HCT116 (cell line): Measurements from ENCODE around the gene CA14. TPM values are rescaled to one million over a fixed set of nuclear protein-coding genes. Genes with fewer than 3 reads are reported as not detected.

ENCODE experiments used
- ATAC-seq: fragments of 200-7000 bp; cut with Tn5 transposase; 2 replicates; pipeline ENCODE4 v1.9.1; 2020; ENCODE audit warnings: mild to moderate bottlenecking, moderate library complexity
- BruUV-seq: library from RNA; stranded (reverse); fragments of 400-500 nt; replicated peaks from 2 replicates; lab custom pipeline; 2021; lab: Mats Ljungman, UMichigan
- CTCF ChIA-PET: fragments of 300-600 bp; sonication (Branson Sonifier 250); formaldehyde crosslinking; loops from one replicate; lab custom pipeline; 2021; ENCODE audit warnings: antibody characterized with exemption; lab: Charles Lee
- POLR2A ChIA-PET: fragments of 300-600, 350-600 bp; sonication (Branson Sonifier 250); formaldehyde crosslinking; loops from one replicate; lab custom pipeline; 2021; ENCODE audit warnings: antibody characterized with exemption; lab: Charles Lee
- RAD21 ChIA-PET, 2 experiments: fragments of 300-600 bp; sonication (Branson Sonifier 250); formaldehyde crosslinking; loops; one replicate each; lab custom pipeline; 2023; ENCODE audit warnings: low total read pairs in 2 of 2; ENCODE audit not compliant: uncharacterized antibody in 2 of 2, unreplicated experiment in 2 of 2, low non-redundant PET in 1 of 2; lab: Charles Lee
- DNase-seq: peaks from one replicate; pipeline ENCODE4 v3.0.0-alpha.2; 2010; ENCODE audit warnings: low read depth, low spot score
- H2AFZ ChIP-seq: fragments of 200-600 bp; shearing (Covaris generic), sonication (generic); 2 replicates; pipeline ENCODE4 v1.6.1; 2017; ENCODE audit warnings: low read depth, mixed run types, mixed read lengths, antibody characterized with exemption, low read length; ENCODE audit not compliant: poor library complexity, severe bottlenecking
- H3K27ac ChIP-seq: 2 replicates; pipeline ENCODE4 v1.5.1; 2012; ENCODE audit warnings: low read depth, low read length
- H3K27me3 ChIP-seq: fragments of 200-600 bp; sonication (generic); 2 replicates; pipeline ENCODE4 v1.6.1; 2016; ENCODE audit warnings: mixed run types, low read length, mixed read lengths; ENCODE audit not compliant: insufficient read depth
- H3K36me3 ChIP-seq, 2 experiments: fragments of 200-500 bp in 1 of 2; fragments of 200-600 bp in 1 of 2; sonication (Bioruptor generic) in 1 of 2; sonication (generic) in 1 of 2; 2 replicates each; pipeline versions ENCODE4 v1.5.1 to v1.6.1; 2014 to 2016; ENCODE audit warnings: low read length in 2 of 2, inconsistent platforms in 1 of 2, mixed read lengths in 1 of 2, mixed run types in 1 of 2; ENCODE audit not compliant: insufficient read depth in 2 of 2, control insufficient read depth in 1 of 2
- H3K4me1 ChIP-seq, 2 experiments: fragments of 200-600 bp in 1 of 2; sonication (generic) in 1 of 2; 2 replicates each; pipeline versions ENCODE4 v1.5.1 to v1.6.1; 2012 to 2017; ENCODE audit warnings: low read length in 2 of 2, inconsistent platforms in 1 of 2, mild to moderate bottlenecking in 1 of 2, mixed read lengths in 1 of 2, mixed run types in 1 of 2, moderate library complexity in 1 of 2; ENCODE audit not compliant: insufficient read depth in 2 of 2, control insufficient read depth in 1 of 2
- H3K4me2 ChIP-seq: fragments of 200-600 bp; sonication (generic); 2 replicates; pipeline ENCODE4 v1.6.1; 2017; ENCODE audit warnings: mixed run types, low read length, mixed read lengths
- H3K4me3 ChIP-seq, 2 experiments: fragments of 200-600 bp in 1 of 2; sonication (generic) in 1 of 2; replicated peaks in 1 of 2; 2 replicates each; pipeline ENCODE4 v1.5.1; 2011 to 2016; ENCODE audit warnings: low read length in 2 of 2, control low read depth in 1 of 2, low read depth in 1 of 2, mild to moderate bottlenecking in 1 of 2, mixed read lengths in 1 of 2, mixed run types in 1 of 2
- H3K79me2 ChIP-seq: fragments of 200-600 bp; sonication (generic); 2 replicates; pipeline ENCODE4 v1.6.1; 2017; ENCODE audit warnings: mild to moderate bottlenecking, mixed run types, low read length, moderate library complexity, mixed read lengths; ENCODE audit not compliant: insufficient read depth
- H3K9ac ChIP-seq: fragments of 200-600 bp; sonication (generic); 2 replicates; pipeline ENCODE4 v1.6.1; 2016; ENCODE audit warnings: low read length, mixed read lengths
- H3K9me2 ChIP-seq: fragments of 200-600 bp; sonication (generic), shearing (Covaris generic); 2 replicates; pipeline ENCODE4 v1.6.1; 2017; ENCODE audit warnings: mixed run types, mild to moderate bottlenecking, moderate library complexity; ENCODE audit not compliant: insufficient read depth
- H3K9me3 ChIP-seq, 2 experiments: fragments of 200-500 bp in 1 of 2; fragments of 200-600 bp in 1 of 2; sonication (Bioruptor generic) in 1 of 2; sonication (generic) in 1 of 2; 2 replicates each; pipeline ENCODE4 v1.6.1; 2014 to 2017; ENCODE audit warnings: low read length in 2 of 2, mixed read lengths in 2 of 2, inconsistent platforms in 1 of 2, low read depth in 1 of 2, mild to moderate bottlenecking in 1 of 2, mixed run types in 1 of 2, moderate library complexity in 1 of 2; ENCODE audit not compliant: control insufficient read depth in 1 of 2, insufficient read depth in 1 of 2
- H4K20me1 ChIP-seq: fragments of 200-600 bp; sonication (generic), shearing (Covaris generic); 2 replicates; pipeline ENCODE4 v1.6.1; 2017; ENCODE audit warnings: mixed run types, mild to moderate bottlenecking, moderate library complexity; ENCODE audit not compliant: insufficient read depth
- ATF3 ChIP-seq: IDR thresholded peaks from 2 replicates; pipeline ENCODE4 v1.6.1; 2012
- CBX3 ChIP-seq: IDR thresholded peaks from 2 replicates; pipeline ENCODE4 v1.6.1; 2012; ENCODE audit warnings: low read depth
- EGR1 ChIP-seq: IDR thresholded peaks from 2 replicates; pipeline ENCODE4 v1.6.1; 2012; ENCODE audit warnings: low read depth
- EZH2 ChIP-seq: fragments of 200-600 bp; sonication (generic); IDR thresholded peaks from 2 replicates; pipeline ENCODE4 v1.6.1; 2017; ENCODE audit warnings: antibody characterized with exemption, mixed run types
- EZH2phosphoT487 ChIP-seq: fragments of 200-600 bp; IDR thresholded peaks from 2 replicates; pipeline ENCODE4 v1.6.1; 2018; ENCODE audit warnings: antibody characterized with exemption, borderline replicate concordance
- FOSL1 ChIP-seq: IDR thresholded peaks from 2 replicates; pipeline ENCODE4 v1.6.1; 2012; ENCODE audit warnings: low read depth
- JUND ChIP-seq: IDR thresholded peaks from 2 replicates; pipeline ENCODE4 v1.6.1; 2012
- MAX ChIP-seq: IDR thresholded peaks from 2 replicates; pipeline ENCODE4 v1.6.1; 2012
- POLR2A ChIP-seq: IDR thresholded peaks from 2 replicates; pipeline ENCODE4 v1.7.0; 2011; ENCODE audit warnings: borderline replicate concordance; ENCODE audit not compliant: insufficient read depth, insufficient read length; ENCODE audit errors: extremely low read depth
- POLR2AphosphoS5 ChIP-seq: IDR thresholded peaks from 2 replicates; pipeline ENCODE4 v1.6.1; 2011; ENCODE audit warnings: mild to moderate bottlenecking, low read depth, low read length, moderate library complexity
- RAD21 ChIP-seq: IDR thresholded peaks from 2 replicates; pipeline ENCODE4 v1.6.1; 2012; ENCODE audit warnings: low read depth, mild to moderate bottlenecking
- REST ChIP-seq: IDR thresholded peaks from 2 replicates; pipeline ENCODE4 v1.6.1; 2012; ENCODE audit warnings: low read depth
- SIN3A ChIP-seq: IDR thresholded peaks from 2 replicates; pipeline ENCODE4 v1.6.1; 2012; ENCODE audit warnings: low read depth
- SP1 ChIP-seq: IDR thresholded peaks from 2 replicates; pipeline ENCODE4 v1.6.1; 2012; ENCODE audit warnings: low read depth
- TCF7L2 ChIP-seq: IDR thresholded peaks from 2 replicates; pipeline ENCODE4 v1.7.0; 2011; ENCODE audit warnings: borderline replicate concordance, inconsistent platforms; ENCODE audit not compliant: insufficient read depth, insufficient read length; ENCODE audit errors: extremely low read depth
- YY1 ChIP-seq: IDR thresholded peaks from 2 replicates; pipeline ENCODE4 v1.6.1; 2011; ENCODE audit warnings: low read length, low read depth, moderate library complexity, mild to moderate bottlenecking; ENCODE audit not compliant: insufficient replicate concordance; ENCODE audit errors: extremely low read depth
- ZBTB33 ChIP-seq: IDR thresholded peaks from 2 replicates; pipeline ENCODE4 v1.6.1; 2011; ENCODE audit warnings: mild to moderate bottlenecking, low read length, moderate library complexity; ENCODE audit not compliant: insufficient replicate concordance; ENCODE audit errors: extremely low read depth
- ZFX ChIP-seq: fragments of 450-650 bp; IDR thresholded peaks from 2 replicates; pipeline ENCODE4 v1.6.1; 2017
- ZNF274 ChIP-seq: fragments of 200-500 bp; sonication (Bioruptor generic); IDR thresholded peaks from 2 replicates; pipeline ENCODE4 v1.6.1; 2014; ENCODE audit warnings: mild to moderate bottlenecking, low read depth, low read length, inconsistent platforms
- intact Hi-C: fragments of 100-400 bp; cut with micrococcal nuclease; formaldehyde crosslinking; loops from 2 replicates; pipeline ENCODE4 v1.10.0; 2022
- total RNA-seq: library from RNA; stranded (reverse); gene quantifications from one replicate; pipeline ENCODE4 v1.2.1, GENCODE V29; 2021; ENCODE audit not compliant: unreplicated experiment

CA14 gene
- total RNA-seq, 1 experiment from 2014 or later, result 0.39 TPM

GRCh38 chr1:150273311-150273710 is 15.7 kb downstream of the CA14 start:
- H3K4me2 ChIP-seq, result no peak overlapping the region
- RAD21 ChIA-PET, result no interaction called here
- BruUV-seq, result no TSS peak

More at GRCh38 chr1:150273311-150273710, 15.7 kb downstream of the CA14 start:
- Histone ChIP-seq H3K27ac (no peak overlapping the region), H2AFZ (no peak overlapping the region), H3K9me2 (no peaks in the 10 kb centered on the region), H3K79me2 (peaks cover 6% of the 10 kb centered on the region), H3K27me3 (no peaks in the 10 kb centered on the region), H3K9ac (no peak overlapping the region), H3K36me3 (no peaks in the 10 kb centered on the region), H3K4me1 (peaks cover 18 to 32% of the 10 kb centered on the region in 2 experiments), H4K20me1 (no peaks in the 10 kb centered on the region), H3K4me3 (no peak overlapping the region), H3K9me3 (no peaks in the 10 kb centered on the region)
- ChIA-PET CTCF (interaction anchor here (0.8 to 1.4 kb wide), 3 partner anchors 8 to 18 kb away, joined by 3 to 4 read pairs (median 3); no protein-coding TSS in a partner anchor), POLR2A (interaction anchor here (1.8 kb wide), 1 partner anchor 13 kb away, joined by 6 read pairs; no protein-coding TSS in a partner anchor)
- ATAC-seq (no peak), DNase-seq (no peak)
- intact Hi-C loops, result no loop called here
- TF ChIP-seq EZH2phosphoT487 (no peak), SIN3A (no peak), POLR2AphosphoS5 (no peak), TCF7L2 (no peak), RAD21 (no peak), EGR1 (no peak), YY1 (no peak), POLR2A (no peak), ZFX (no peak), ATF3 (no peak), FOSL1 (no peak), ZBTB33 (no peak), EZH2 (no peak), CBX3 (no peak), REST (no peak), SP1 (no peak), ZNF274 (no peak), JUND (no peak), MAX (no peak)
